NCI-H128 (cell line): ENCODE results near the gene PKHD1.

Source experiments
- DNase-seq: peaks from one replicate; lab custom pipeline; 2025; ENCODE audit not compliant: unreplicated experiment; lab: John Stamatoyannopoulos, UW

PKHD1 gene

GRCh38 chr6:52104979-52105378 is 17.6 kb upstream of the PKHD1 start:
- DNase-seq: no peak

GRCh38 chr6:52103623-52104022 is 16.2 kb upstream of the PKHD1 start:
- no peak for DNase-seq

GRCh38 chr6:52102405-52102804 is 15.0 kb upstream of the PKHD1 start:
- DNase-seq: no peak

DNA sequence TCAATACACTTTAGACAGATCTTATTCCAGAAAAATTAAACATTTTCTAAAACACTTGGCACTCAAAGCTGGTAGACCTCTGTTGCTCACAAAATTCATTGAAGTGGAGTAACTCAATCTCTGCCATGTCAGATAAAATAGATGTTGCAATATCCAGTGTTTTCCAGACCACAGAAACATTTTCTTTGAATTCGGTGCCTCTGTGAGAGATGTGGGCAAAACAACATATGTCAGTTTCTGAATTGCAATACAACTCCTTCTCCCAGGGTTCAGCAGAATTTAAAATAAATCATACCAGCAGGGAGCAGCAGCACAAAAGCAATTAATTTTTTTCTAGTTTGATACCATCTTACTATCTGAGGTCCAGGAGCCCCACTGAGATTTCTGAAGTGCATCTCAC is 11.3 kb upstream of the PKHD1 start:
- DNase-seq: no peak

GRCh38 chr6:52089758-52090348 is 2.4 kb upstream of the PKHD1 start:
- no peak for DNase-seq

- no peak for DNase-seq
These were observed 672 bp downstream of the PKHD1 start for GRCh38 chr6:52086741-52087140.

GRCh38 chr6:52081237-52081636 is 6.2 kb downstream of the PKHD1 start:
- DNase-seq: no peak

- DNase-seq: no peak
These were observed 9.3 kb downstream of the PKHD1 start for GRCh38 chr6:52077961-52078625.

DNA sequence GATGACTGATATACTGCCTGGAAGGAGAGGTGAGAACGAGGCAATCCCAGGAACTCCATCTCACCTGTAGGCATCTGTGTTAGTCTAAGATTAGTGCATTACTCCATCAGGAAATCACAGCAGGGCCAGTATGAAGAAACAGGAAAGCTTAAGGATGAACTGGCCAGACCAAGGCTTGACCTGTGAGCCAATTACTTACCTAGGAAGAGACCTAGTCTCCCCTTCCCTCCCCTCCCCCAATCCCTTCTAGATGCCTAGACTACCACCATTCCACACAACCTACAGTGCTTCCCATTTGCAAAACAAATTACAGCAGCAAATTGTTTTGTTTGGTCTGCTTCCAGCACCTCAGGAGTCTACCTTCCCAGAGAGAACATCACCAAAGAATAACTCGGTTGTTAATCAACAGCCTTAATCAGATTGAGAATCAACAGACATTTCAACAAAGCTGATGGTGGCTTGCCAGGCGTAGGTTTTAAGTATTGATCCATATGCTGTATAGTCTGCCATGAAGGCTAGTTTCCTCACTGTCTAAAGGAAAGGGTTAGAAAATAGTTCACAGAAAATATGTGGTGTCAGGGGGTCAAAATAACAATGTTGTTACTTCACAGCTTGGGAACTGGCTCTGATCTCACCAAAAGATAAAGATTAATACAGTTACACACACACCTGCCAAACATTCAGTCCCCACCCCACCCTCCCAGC is 10.1 kb downstream of the PKHD1 start:
- DNase-seq: no peak

DNA sequence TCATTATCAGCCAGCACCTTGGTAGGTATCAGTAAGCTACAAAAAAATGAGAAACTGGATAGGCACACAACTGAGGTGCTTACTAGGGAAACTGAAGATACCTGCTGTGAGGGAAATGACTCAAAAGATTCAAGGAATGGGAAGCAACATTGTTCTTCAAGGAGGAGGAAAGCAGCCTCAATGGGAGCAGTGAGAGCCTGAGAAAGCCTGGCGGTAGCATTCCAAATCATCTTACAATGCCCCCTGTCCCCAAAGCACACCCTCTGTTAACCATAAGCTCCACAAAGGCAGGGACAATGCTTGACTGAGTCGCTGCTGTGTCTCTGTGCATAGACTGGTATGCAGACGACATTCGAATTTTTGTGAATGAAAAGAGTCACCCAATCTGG is 10.6 kb downstream of the PKHD1 start:
- no peak for DNase-seq

DNA sequence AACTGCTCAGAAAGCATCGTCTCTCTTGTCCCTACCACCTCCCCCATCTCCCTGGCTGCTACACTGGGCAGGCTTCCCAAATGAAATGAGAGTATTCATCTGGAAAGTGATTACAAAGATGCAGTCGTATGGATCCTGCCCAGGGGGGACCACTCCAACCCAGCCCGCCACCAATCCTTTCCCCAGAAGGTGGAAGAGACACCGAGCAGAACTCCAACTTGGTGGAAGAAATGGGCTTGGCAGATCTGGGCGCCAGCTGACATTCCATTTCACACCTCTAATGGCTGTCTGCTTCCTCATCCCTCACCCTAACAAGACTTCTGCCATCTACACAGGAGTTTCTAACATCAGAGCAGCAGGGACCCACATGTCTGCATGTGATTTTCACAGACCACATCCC is 12.7 kb downstream of the PKHD1 start:
- no peak for DNase-seq

GRCh38 chr6:52074155-52074554 is 13.3 kb downstream of the PKHD1 start:
- no peak for DNase-seq

DNA sequence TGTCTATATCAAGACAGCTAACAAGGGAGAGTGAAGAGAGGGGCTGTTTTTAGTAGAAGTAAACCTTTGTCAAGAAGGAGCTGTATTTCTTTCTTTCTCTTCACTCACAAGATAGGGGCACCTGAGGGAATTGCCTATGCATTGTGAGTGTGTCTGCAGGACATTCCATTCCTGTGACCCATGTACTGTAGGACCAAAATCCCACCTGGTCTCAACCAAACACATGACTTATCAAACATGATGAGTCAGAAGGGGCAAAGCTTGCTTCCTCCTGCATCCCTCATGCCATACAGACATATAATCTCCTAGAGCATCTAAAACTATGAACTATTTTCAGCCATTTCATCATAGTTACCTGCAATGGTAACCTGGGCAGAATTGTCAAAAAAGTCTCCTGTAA is 21.8 kb downstream of the PKHD1 start:
- DNase-seq: no peak

DNA sequence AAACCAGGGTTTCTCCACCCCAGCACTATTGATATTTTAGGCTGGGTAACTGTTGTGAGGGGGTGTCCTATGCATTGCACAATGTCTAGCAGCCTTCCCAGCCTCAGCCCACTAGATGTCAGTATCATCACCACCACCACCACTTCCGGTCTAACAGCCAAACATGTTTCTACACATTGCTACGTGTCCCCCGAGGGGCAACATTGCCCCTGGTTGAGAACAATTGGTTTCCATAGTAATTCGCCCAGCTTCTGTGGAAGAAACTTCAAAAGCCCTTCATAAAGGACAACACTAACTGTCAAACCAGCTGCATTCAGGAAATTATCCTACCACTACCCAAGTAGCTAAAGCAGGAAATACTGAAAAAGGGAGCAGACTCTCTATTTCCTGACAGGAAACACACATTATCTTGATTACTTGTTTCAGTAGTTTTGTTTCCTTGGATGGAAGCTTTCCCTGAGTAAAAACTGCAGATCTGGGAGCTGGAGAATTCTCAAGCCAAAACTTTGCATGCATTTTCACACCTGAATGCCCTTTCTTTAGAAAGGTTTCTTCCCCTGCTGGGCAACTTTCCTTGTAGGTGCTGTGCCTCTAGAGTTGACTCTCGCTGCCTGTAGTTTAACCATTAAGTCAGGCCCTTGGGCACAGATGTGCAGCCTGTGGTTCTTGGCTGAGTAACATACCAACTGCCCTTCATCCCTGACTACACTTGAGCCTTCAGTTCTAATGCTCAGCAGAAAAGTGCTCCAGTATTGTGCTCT is 23.6 kb downstream of the PKHD1 start:
- DNase-seq: no peak

DNA sequence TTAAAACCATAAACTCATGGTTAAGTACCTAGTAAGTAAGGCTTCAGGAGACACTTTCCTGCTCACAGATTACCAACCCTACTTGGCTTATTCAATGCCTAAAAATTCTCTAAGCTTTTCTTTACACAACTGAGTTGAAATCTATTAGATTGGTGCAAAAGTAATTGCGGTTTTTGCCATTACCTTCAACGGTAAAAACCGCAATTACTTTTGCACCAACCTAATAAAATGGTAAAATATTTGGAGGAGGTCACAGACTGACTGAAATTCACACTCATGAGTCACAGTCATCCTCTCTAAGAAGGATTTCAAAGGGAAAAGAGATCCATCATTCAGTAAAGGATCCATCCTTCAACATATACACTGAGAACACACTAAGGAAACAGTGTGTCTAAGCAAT is 25.9 kb downstream of the PKHD1 start:
- no peak for DNase-seq

DNA sequence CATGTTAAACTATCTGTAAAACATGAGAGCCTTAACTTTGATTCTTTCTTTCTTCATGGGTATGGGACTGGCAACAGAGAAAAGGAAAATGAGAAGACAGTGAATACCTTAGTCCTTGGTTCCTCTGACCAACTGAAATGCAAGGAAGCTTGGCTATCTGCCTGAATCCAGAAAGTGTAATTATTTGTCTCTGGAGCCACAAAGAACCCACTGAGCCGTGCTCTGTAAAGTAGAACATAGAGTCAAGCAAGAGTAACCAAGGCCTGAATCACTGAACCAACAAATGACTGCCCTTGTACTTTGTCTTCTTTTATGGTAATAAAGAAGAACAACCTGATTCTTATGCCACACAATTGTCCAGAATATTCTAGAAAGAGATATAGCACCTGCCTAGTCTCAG is 27.6 kb downstream of the PKHD1 start:
- no peak for DNase-seq

DNA sequence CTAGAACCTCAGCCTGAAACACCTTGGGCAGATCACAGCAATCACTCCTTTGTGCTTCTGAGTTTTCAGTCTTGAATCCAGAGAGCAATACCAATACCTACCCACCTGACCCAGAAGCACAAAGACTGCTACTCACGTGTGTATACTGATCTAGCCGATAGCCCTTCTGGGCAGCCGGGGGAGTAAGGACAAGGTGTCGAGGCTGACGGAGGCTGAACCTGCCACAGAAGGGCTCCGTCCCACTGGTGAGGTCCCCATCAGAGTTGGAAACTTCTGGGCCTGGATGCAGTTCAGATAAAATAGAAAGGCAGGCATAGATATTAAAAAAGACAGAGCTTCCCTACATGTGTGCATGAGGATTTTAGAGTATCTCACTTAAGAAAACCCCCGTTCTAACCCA is 32.0 kb downstream of the PKHD1 start:
- no peak for DNase-seq

- DNase-seq: no peak
These were observed 34.2 kb downstream of the PKHD1 start for GRCh38 chr6:52053038-52053695.

DNA sequence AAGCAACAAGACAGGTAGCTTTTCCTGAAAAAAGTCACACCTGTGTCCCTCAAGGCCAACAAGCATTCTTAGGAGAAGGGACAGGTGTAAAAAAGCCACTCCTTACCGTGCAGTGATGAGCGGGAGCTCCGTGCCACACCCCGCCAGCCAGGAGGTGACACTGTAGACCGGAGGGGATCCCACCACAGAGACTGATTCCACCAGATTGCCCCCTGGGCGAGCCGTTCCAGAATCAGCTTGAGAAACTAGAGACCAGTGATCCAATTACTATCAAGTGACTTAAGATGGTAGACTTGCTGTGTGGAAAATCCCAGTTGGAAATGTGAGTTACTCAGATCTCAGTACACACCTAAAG is 37.4 kb downstream of the PKHD1 start:
- no peak for DNase-seq

- no peak for DNase-seq
These were observed 38.0 kb downstream of the PKHD1 start for GRCh38 chr6:52049252-52050050.

GRCh38 chr6:52046456-52046855 is 41.0 kb downstream of the PKHD1 start:
- DNase-seq: no peak
